22Rv1 (cell line): Measurements from ENCODE around the gene CBX2.

Experiments used
- ZFX ChIP-seq: fragments of 450-650 bp; IDR thresholded peaks from 2 replicates; pipeline ENCODE4 v1.6.1; 2017; ENCODE audit warnings: antibody characterized with exemption, borderline replicate concordance
- TF ChIP-seq, protein P1 (sequence below): fragments of 450-650 bp; IDR thresholded peaks from 2 replicates; pipeline ENCODE4 v1.5.1; 2017; ENCODE audit warnings: mild to moderate bottlenecking

DNA sequence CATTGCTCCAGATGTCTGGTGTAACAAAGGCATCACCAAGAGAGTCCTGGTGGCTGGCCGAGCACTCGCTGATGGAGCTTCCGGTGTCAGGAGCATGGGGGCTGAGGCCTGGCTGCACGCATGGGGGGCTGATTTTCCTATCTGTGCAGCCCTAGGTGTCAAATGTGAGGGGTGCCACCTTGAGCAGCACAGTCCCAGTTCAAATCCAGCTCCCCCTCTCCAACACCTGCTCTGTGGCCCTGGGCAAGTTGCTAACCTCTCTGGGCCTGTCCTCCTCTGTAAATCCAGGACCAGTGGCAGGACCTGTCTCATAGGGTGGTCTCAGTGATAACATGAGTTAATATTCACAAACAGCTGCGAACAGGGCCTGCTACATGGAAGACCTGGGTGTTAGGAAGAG, 34.3 kb upstream of the CBX2 start:
- TF ChIP-seq, protein P1, sequence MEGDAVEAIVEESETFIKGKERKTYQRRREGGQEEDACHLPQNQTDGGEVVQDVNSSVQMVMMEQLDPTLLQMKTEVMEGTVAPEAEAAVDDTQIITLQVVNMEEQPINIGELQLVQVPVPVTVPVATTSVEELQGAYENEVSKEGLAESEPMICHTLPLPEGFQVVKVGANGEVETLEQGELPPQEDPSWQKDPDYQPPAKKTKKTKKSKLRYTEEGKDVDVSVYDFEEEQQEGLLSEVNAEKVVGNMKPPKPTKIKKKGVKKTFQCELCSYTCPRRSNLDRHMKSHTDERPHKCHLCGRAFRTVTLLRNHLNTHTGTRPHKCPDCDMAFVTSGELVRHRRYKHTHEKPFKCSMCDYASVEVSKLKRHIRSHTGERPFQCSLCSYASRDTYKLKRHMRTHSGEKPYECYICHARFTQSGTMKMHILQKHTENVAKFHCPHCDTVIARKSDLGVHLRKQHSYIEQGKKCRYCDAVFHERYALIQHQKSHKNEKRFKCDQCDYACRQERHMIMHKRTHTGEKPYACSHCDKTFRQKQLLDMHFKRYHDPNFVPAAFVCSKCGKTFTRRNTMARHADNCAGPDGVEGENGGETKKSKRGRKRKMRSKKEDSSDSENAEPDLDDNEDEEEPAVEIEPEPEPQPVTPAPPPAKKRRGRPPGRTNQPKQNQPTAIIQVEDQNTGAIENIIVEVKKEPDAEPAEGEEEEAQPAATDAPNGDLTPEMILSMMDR = no peak
- TF ChIP-seq ZFX = no peak
